ENCODE results near the gene MGRN1. TPM values are rescaled to one million over a fixed set of nuclear protein-coding genes. Genes with fewer than 3 reads are reported as not detected.

Gene MGRN1
- polyA plus RNA-seq, 4 donors: 21.1 to 52.1 (median 25.6) TPM

Other genes starting within 250 kb of the MGRN1 start
- 10 to 100 TPM; 27.3 to 49.2 (median 41.6) TPM for gene CORO7, start 208.2 kb upstream of the MGRN1 start, polyA plus RNA-seq
- 10 to 100 TPM; 26.7 to 71.4 (median 38.1) TPM for gene DNAJA3, start 199.0 kb upstream of the MGRN1 start, polyA plus RNA-seq
- 10 to 100 TPM; 39.6 to 70.9 (median 56.0) TPM for gene NMRAL1, start 150.2 kb upstream of the MGRN1 start, polyA plus RNA-seq
- gene HMOX2, start 148.4 kb upstream of the MGRN1 start, polyA plus RNA-seq: 10 to 100 TPM; 42.1 to 89.7 (median 74.6) TPM
- 10 to 100 TPM; 26.5 to 49.9 (median 42.3) TPM for gene CDIP1, start 86.1 kb upstream of the MGRN1 start, polyA plus RNA-seq
- gene C16orf96, start 68.5 kb upstream of the MGRN1 start, polyA plus RNA-seq: under 1 TPM in 2 of 4 donors, not detected in 2; 0.03 to 0.07 TPM
- 10 to 100 TPM; 21.7 to 29.7 (median 26.6) TPM for gene UBALD1, start 9.9 kb upstream of the MGRN1 start, polyA plus RNA-seq
- gene NUDT16L1, start 68.7 kb downstream of the MGRN1 start, polyA plus RNA-seq: 10 to 100 TPM; 44.5 to 73.1 (median 54.8) TPM
- 10 to 100 TPM; 11.6 to 16.9 (median 13.8) TPM for gene ANKS3, start 109.4 kb downstream of the MGRN1 start, polyA plus RNA-seq
- under 1 TPM in 2 of 4 donors, not detected in 2; 0.67 to 0.84 TPM for gene DNAAF8, start 109.7 kb downstream of the MGRN1 start, polyA plus RNA-seq
- gene ZNF500, start 142.3 kb downstream of the MGRN1 start, polyA plus RNA-seq: 10 to 100 TPM in 2 of 4 donors, 1 to 10 TPM in 2; 2.0 to 11.1 (median 6.6) TPM
- under 1 TPM in 1 of 4 donors, not detected in 3; 0.06 TPM for gene SEPTIN12, start 163.5 kb downstream of the MGRN1 start, polyA plus RNA-seq
- 1,000 to 10,000 TPM in 1 of 4 donors, 100 to 1,000 TPM in 3; 134 to 1,710 (median 721) TPM for gene SMIM22, start 170.5 kb downstream of the MGRN1 start, polyA plus RNA-seq
- gene ROGDI, start 177.8 kb downstream of the MGRN1 start, polyA plus RNA-seq: 10 to 100 TPM; 24.8 to 84.1 (median 29.8) TPM
- gene GLYR1, start 222.5 kb downstream of the MGRN1 start, polyA plus RNA-seq: 100 to 1,000 TPM in 1 of 4 donors, 10 to 100 TPM in 3; 43.0 to 102 (median 63.5) TPM
- 10 to 100 TPM; 12.3 to 39.8 (median 16.8) TPM for gene UBN1, start 222.7 kb downstream of the MGRN1 start, polyA plus RNA-seq